HG03520 (cell line): ENCODE measurements around the gene CBFA2T3.
"Not testable (repeated sequence)": the region's sequence is repeated elsewhere in the genome, so short reads cannot be mapped to it uniquely, and the experiment has no call there.

Experiments used
- ATAC-seq: cut with Tn5 transposase; IDR thresholded peaks from one replicate; pipeline ENCODE4 v1.9.1; 2021; ENCODE audit warnings: mild to moderate bottlenecking, moderate library complexity; ENCODE audit not compliant: unreplicated experiment

CBFA2T3 gene

GRCh38 chr16:89013111-89013510, 36.1 kb upstream of the CBFA2T3 start:
- ATAC-seq = no peak

GRCh38 chr16:89012622-89012995, 35.6 kb upstream of the CBFA2T3 start:
- no peak for ATAC-seq

- no peak for ATAC-seq
These were observed 35.1 kb upstream of the CBFA2T3 start for GRCh38 chr16:89011909-89012621.

- ATAC-seq = no peak
These were observed 33.4 kb upstream of the CBFA2T3 start for GRCh38 chr16:89010210-89010925.

DNA sequence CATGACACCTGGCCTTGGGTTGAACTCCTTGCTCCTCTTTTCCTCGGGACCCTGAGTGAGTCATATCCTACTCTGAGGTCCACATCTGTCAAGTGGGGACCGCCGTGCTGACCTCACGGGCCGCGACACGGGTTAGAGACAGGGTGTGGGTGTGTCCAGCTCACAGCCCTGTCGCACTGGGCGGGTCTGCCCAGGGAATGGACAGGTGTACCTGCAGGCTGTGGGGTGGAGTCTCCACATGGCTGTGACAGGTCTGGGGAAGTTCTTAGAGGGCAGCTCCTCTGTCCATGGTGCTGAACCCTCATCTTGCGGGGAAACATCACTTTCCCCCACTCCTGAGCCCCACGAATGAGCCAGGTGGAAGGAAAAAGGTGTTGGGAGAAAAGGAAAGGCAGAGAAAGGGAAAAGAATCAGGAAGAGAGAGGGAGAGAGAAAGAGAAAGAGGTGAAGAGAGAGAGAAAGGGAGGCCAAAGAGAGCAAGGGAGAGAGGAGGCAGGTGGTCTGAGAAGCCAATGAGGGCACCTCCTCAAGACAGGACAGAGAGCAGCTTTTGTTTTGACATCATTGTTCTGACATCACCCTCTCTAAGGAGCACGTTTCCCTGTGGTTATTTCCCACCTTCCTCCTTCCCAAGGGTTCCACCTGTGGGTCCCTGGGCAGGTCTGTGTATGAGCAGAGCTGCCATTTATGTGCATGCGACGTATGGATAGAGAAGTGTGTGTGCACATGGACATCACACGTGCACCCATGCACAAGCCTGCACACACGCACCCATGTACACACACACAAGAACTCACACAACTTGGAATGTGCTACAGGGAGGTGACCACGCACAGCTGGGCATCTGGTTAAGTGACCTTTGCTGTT, 32.6 kb upstream of the CBFA2T3 start:
- no peak for ATAC-seq

DNA sequence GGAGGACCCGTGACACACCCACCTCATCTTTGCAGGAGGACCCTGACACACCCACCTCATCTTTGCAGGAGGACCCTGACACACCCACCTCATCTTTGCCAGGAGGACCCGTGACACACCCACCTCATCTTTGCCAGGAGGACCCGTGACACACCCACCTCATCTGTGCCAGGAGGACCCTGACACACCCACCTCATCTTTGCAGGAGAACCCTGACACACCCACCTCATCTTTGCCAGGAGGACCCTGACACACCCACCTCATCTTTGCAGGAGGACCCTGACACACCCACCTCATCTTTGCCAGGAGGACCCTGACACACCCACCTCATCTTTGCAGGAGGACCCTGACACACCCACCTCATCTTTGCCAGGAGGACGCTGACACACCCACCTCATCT, 31.8 kb upstream of the CBFA2T3 start:
- not testable (repeated sequence) for ATAC-seq

GRCh38 chr16:89007371-89008249, 30.6 kb upstream of the CBFA2T3 start:
- ATAC-seq = no peak

DNA sequence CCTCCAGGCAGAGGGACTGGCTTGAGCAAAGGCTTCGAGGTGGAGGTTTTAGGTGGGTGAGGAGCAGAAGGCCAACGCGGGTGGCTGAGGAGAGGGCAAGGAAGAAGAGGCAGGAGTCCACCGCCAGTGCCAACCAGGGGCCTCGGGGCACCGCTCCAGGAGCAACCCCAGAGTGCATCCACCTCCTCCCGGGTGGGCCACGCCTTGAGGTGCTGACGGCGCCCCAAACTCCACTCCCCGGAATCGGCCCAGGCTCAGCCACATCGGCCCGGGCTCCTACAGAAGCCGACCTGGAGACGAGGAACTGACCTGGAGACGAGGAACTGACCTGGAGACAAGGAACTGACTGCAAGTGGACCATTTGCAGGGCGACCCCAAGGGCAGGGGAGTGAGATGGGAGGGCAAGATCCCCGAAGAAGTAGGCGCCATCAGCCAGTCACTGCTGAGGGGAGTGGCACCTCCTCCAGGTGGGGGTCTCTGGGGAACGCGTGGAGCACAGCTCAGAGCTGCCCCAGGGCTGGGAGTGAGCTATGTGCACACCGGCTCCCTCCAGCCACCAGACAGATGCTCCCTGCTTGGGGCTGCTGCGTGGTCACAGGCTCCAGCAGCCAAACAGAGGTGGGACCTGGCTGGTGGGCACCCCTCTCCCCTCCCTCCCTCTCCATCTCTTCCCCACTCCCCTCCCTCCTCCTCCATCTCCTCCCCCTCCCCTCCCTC, 29.2 kb upstream of the CBFA2T3 start:
- ATAC-seq = no peak

DNA sequence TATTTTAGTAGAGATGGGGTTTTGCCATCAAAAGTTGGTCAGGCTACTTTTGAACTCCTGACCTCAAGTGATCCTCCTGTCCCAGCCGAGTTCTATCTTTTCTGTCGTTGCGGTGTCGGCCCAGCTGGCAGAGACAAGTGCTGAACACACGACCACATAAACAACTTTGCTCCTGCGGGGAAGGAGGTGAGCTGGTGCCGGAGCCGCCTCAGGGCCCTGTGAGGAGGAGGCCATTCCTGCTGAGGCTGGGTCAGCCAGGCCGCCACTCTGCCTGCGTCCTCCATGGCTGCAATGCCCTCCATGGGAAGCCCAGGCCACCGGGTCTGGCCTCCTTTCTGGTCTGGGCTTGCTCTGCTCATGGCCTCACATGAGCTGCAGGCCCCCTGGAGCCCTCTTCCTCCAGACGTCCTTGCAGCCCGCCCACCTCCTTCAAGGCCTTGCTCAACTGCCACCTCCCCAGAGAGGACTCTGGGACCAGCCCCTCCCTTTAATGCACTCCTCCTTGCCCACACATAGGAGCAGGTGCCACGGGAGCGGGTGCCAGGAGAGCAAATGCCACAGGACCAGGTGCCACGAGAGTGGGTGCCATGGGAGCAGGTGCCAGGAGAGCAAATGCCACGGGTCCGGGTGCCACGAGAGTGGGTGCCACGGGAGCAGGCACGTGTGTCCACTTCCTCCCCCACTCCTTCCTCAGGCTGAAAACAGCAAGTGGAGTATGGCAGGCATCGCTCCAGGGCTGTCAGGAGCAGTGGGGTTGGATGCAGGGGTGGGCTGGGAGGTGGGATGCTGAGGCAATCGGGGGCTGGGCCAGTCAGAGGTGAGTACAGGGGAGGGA, 28.4 kb upstream of the CBFA2T3 start:
- no peak for ATAC-seq

- no peak for ATAC-seq
These were observed 27.3 kb upstream of the CBFA2T3 start for GRCh38 chr16:89004209-89004831.

- ATAC-seq = no peak
These were observed 26.8 kb upstream of the CBFA2T3 start for GRCh38 chr16:89003831-89004208.

DNA sequence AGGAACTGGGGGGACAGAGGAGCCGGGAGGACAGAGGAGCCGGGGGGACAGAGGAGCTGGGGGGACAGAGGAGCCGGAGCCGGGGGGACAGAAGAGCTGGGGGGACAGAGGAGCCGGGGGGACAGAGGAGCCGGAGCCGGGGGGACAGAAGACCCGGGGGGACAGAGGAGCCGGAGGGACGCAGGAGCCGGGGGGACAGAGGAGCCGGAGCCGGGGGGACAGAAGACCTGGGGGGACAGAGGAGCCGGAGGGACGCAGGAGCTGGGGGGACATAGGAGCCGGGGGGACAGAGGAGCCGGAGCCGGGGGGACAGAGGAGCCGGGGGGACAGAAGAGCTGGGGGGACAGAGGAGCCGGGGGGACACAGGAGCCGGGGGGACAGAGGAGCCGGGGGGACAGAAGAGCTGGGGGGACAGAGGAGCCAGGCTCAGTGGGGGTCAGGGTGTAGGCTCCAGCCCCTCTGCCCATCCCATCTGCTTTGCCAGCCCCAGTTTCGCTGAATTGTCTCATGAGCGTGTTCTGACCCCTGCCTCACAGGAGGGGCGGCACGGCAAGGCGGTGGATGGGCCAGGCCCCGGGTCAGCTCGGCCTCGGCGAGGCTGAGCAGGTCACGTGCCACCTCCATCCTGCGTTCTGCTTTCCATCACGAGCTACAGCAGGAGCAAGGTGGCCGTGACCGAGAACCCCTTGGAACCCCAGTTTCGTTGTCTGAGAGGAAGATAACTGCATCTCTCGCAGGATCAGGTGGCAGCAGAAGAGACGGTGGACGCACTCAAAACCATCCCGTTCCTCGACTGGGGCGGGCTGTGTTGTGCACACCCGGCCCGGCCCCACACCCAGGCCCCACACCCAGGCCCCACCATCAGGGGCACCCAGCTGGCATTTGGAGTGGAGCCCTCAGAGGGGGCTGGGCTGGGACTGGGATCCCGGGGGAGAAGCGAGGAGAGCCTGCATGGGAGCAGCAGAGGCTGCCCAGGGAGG, 26.1 kb upstream of the CBFA2T3 start:
- ATAC-seq = no peak

DNA sequence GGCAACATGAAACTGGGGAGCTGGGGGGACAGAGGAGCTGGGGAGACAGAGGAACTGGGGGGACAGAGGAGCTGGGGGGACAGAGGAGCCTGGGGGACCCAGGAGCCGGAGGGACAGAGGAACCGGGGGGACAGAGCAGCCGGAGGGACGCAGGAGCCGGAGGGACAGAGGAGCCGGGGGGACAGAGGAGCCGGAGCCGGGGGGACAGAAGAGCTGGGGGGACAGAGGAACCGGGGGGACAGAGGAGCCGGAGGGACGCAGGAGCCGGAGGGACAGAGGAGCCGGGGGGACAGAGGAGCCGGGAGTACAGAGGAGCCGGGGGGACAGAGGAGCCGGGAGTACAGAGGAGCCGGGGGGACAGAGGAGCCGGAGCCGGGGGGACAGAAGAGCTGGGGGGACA, 25.1 kb upstream of the CBFA2T3 start:
- not testable (repeated sequence) for ATAC-seq

DNA sequence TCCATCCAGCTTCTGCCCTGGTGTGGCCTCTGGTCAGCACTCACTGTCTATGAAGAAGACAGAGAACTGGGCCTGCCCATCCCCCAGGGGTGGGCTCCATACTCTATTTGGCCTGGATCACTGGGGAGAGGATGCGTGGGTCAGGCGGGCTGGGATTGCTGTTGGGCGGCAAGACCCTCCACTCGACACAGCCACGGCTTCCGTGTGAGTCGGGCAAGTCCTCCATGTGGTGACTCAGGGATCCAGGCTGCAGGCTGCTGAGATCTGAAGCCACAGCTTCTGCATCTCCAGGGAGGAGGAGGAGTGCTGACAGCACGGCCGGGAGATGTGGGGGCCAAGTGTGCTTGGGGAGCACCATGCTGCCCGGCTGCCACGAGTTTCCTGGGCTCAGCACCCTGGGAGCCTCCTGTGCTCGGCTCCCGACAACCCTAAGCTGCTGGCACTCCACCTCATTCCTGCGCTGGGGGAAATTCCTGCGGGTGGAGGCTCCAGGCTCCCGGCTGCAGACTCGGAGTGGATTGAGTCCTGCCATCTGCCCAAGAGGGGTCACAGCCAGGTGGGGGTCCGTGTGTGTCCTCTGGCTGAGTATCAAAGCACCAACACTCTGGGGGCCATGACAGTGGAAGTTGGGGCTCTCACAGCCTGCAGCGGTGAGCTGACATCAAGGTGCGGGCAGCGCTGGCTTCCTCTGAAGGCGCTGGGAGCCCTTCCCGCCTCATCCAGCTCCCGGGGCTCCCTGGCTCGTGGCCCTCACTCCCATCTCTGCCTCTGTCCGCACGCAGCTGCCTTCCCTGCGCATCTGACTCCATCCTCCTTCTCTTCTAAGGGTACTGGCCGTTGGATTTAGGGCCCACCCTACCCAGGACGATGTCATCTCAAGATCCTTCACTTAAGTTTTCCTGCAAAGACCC, 24.4 kb upstream of the CBFA2T3 start:
- no peak for ATAC-seq

DNA sequence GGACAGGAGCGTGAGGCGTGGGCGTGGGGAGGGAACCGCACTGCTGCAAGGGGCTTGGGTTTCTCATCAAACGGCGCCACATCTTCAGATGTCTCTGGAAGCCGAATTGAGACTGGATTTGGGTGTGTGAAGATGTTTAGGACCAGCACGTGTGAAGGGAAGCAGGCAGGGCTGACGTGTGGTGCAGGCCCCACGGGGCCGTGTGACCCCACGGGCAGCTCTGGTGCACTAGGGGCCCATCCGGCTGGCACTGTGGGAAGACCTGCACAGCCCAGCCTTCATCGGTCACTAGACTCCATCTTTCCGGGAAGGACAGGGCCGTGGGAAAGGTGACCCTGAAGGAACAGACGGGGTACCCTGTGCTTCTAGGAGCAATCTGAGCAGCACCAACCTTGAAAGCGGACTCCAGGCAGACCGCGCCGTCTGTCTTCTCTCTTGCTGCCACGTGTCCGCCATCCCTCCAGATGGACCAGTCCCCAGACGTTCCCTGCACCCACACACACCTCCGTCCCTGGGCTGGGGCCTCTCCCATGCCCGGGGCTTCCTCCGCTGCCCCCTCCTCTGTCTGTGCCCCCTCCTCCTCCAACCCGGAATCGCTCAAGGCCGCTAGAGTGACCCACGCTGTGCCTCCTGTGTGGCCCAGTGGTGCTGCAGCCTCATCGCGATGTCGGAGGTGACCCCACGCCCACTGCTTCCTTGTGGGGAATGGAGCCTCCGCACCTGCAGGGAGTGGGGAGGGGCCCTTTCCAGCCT, 23.4 kb upstream of the CBFA2T3 start:
- ATAC-seq = no peak
